ENCODE results near the gene ZNF804B. TPM values are rescaled to one million over a fixed set of nuclear protein-coding genes. Genes with fewer than 3 reads are reported as not detected.

ZNF804B gene
- total RNA-seq, 1 experiment from 2014 or later, result not detected

DNA sequence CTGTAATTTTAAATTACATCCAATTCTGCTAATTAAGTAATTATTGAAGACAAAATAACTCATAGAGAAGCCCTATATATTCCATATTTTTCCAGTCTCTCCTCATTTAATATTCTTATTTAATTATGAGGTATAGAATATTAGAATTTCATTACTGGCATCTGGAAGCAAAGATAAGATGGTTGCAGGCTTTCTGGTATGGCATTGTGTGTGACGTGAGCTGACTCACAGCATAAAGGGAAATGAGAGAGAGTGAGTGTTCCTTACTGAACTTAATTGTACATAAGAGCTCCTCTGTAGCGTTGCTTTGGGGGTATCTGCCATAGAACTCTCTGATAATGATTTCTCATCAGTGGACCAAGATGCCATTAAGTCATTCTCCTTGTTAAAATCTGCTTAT is 163.4 kb downstream of the ZNF804B start:
- Histone ChIP-seq H4K91ac (ENCODE audit: insufficient read length, low read depth, low read length) (no peak overlapping the region), H4K5ac (ENCODE audit: insufficient read length, low read depth, low read length) (no peak overlapping the region), H4K8ac (replicated peaks; ENCODE audit: insufficient read length, low read depth, low read length) (no peak overlapping the region), H2BK120ac (ENCODE audit: low read depth, low read length, poor library complexity, severe bottlenecking) (no peak overlapping the region), H3K27ac (ENCODE audit: insufficient read length, low read depth, low read length) (no peak overlapping the region), H3K4ac (ENCODE audit: low read depth, low read length) (no peak overlapping the region), H2BK5ac (ENCODE audit: insufficient read length, low read length) (no peak overlapping the region), H2BK20ac (ENCODE audit: low read depth, low read length, poor library complexity, severe bottlenecking) (no peak overlapping the region), H3K79me2 (ENCODE audit: insufficient read depth, low read length) (no peaks in the 10 kb centered on the region), H2BK12ac (ENCODE audit: insufficient read length, low read depth, low read length) (no peak overlapping the region), H2AFZ (ENCODE audit: low read length) (no peak overlapping the region), H3K4me2 (ENCODE audit: insufficient read depth, insufficient read length, low read length) (no peak overlapping the region), H2BK15ac (ENCODE audit: low read depth, low read length) (no peak overlapping the region), H3K79me1 (ENCODE audit: insufficient read depth, low read depth, low read length, poor library complexity, severe bottlenecking) (no peaks in the 10 kb centered on the region), H4K20me1 (ENCODE audit: control insufficient read depth, insufficient read depth, insufficient read length) (no peaks in the 10 kb centered on the region), H3K4me1 (ENCODE audit: insufficient read depth, low read length) (no peaks in the 10 kb centered on the region), H3K23me2 (ENCODE audit: insufficient read length, low read depth, low read length, poor library complexity, severe bottlenecking) (no peaks in the 10 kb centered on the region), H3K56ac (ENCODE audit: insufficient read length, low read depth, low read length) (no peak overlapping the region), H3K27me3 (ENCODE audit: insufficient read depth, low read length) (no peaks in the 10 kb centered on the region), H3K18ac (ENCODE audit: insufficient read length, low read depth, low read length) (no peak overlapping the region), H3K23ac (ENCODE audit: insufficient read length, low read depth, low read length) (no peak overlapping the region), H3K9ac (ENCODE audit: extremely low read depth, insufficient read length, low read length) (no peak overlapping the region), H3K14ac (ENCODE audit: insufficient read depth, low read length) (no peak overlapping the region), H3K9me3 (ENCODE audit: control insufficient read depth, low read depth, low read length) (no peaks in the 10 kb centered on the region), H3T11ph (ENCODE audit: low read length) (no peak overlapping the region), H2AK5ac (ENCODE audit: insufficient read length, low read length) (no peak overlapping the region)
- no CpG with 5 or more reads among the region's 2 CpGs for WGBS (ENCODE audit: extremely low coverage, insufficient read length, low lambda C conversion rate)
- Mint-ChIP-seq H3K36me3 (ENCODE audit: insufficient read depth in 1 of 3, low read depth in 3 of 3) (no peaks in the 10 kb centered on the region), H3K4me3 (no peak overlapping the region), H3K9me3 (no peaks in the 10 kb centered on the region), H3K4me1 (no peaks in the 10 kb centered on the region), H3K27me3 (ENCODE audit: low read depth) (no peaks in the 10 kb centered on the region), H3K27ac (no peak overlapping the region)
- TF ChIP-seq, protein P1, sequence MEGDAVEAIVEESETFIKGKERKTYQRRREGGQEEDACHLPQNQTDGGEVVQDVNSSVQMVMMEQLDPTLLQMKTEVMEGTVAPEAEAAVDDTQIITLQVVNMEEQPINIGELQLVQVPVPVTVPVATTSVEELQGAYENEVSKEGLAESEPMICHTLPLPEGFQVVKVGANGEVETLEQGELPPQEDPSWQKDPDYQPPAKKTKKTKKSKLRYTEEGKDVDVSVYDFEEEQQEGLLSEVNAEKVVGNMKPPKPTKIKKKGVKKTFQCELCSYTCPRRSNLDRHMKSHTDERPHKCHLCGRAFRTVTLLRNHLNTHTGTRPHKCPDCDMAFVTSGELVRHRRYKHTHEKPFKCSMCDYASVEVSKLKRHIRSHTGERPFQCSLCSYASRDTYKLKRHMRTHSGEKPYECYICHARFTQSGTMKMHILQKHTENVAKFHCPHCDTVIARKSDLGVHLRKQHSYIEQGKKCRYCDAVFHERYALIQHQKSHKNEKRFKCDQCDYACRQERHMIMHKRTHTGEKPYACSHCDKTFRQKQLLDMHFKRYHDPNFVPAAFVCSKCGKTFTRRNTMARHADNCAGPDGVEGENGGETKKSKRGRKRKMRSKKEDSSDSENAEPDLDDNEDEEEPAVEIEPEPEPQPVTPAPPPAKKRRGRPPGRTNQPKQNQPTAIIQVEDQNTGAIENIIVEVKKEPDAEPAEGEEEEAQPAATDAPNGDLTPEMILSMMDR (conservative IDR thresholded peaks at IDR 0.05), result no peak
- no peak for DNase-seq

Measured in H9 (cell line).